Mesendoderm (in vitro differentiated cells): ENCODE data around the gene CCNH.

ENCODE experiments used
- DNase-seq: peaks from one replicate; pipeline ENCODE4 v3.0.0; 2013
- H2AK5ac ChIP-seq: 2 replicates; pipeline ENCODE4 v1.6.1; 2013; ENCODE audit warnings: low read length, inconsistent platforms
- H2BK120ac ChIP-seq: 2 replicates; pipeline ENCODE4 v1.6.1; 2013; ENCODE audit warnings: low read depth, mild to moderate bottlenecking, low read length, moderate library complexity, mixed read lengths
- H2BK15ac ChIP-seq: replicated peaks from 2 replicates; pipeline ENCODE4 v1.6.1; 2013; ENCODE audit warnings: low read depth, mild to moderate bottlenecking, moderate library complexity
- H2BK5ac ChIP-seq: 2 replicates; pipeline ENCODE4 v1.6.1; 2013; ENCODE audit warnings: low read length, inconsistent platforms
- H3K18ac ChIP-seq: 2 replicates; pipeline ENCODE4 v1.6.1; 2013; ENCODE audit warnings: mild to moderate bottlenecking, low read length, mixed read lengths
- H3K23ac ChIP-seq: one replicate; pipeline ENCODE4 v1.6.1; 2013; ENCODE audit warnings: low read length
- H3K27ac ChIP-seq: 2 replicates; pipeline ENCODE4 v1.5.1; 2013; ENCODE audit warnings: low read depth, mild to moderate bottlenecking, inconsistent platforms, low read length, moderate library complexity
- H3K27me3 ChIP-seq: 2 replicates; pipeline ENCODE4 v1.6.1; 2013; ENCODE audit warnings: low read length, control low read depth, mild to moderate bottlenecking, inconsistent platforms; ENCODE audit not compliant: insufficient read depth, poor library complexity
- H3K36me3 ChIP-seq: 2 replicates; pipeline ENCODE4 v1.6.1; 2013; ENCODE audit warnings: low read length, inconsistent platforms; ENCODE audit not compliant: control insufficient read depth, insufficient read depth
- H3K4ac ChIP-seq: one replicate; pipeline ENCODE4 v1.6.1; 2013; ENCODE audit warnings: low read depth, mild to moderate bottlenecking, low read length, moderate library complexity
- H3K4me1 ChIP-seq: 2 replicates; pipeline ENCODE4 v1.6.1; 2013; ENCODE audit warnings: low read depth, low read length, inconsistent platforms; ENCODE audit not compliant: control insufficient read depth
- H3K4me2 ChIP-seq: 2 replicates; pipeline ENCODE4 v1.6.1; 2013; ENCODE audit warnings: low read length
- H3K4me3 ChIP-seq: 2 replicates; pipeline ENCODE4 v1.5.1; 2013; ENCODE audit warnings: mild to moderate bottlenecking, low read length
- H3K56ac ChIP-seq: one replicate; pipeline ENCODE4 v1.6.1; 2013; ENCODE audit warnings: low read length
- H3K79me1 ChIP-seq: 2 replicates; pipeline ENCODE4 v1.6.1; 2013; ENCODE audit warnings: low read length, inconsistent platforms
- H3K79me2 ChIP-seq: 2 replicates; pipeline ENCODE4 v1.6.1; 2013; ENCODE audit warnings: mild to moderate bottlenecking, low read length; ENCODE audit not compliant: control insufficient read depth, insufficient read depth
- H3K9ac ChIP-seq: 2 replicates; pipeline ENCODE4 v1.6.1; 2013; ENCODE audit warnings: low read length, inconsistent platforms
- H4K5ac ChIP-seq: one replicate; pipeline ENCODE4 v1.6.1; 2013; ENCODE audit warnings: low read length
- H4K8ac ChIP-seq: one replicate; pipeline ENCODE4 v1.6.1; 2013; ENCODE audit warnings: low read depth, mild to moderate bottlenecking, control low read depth, low read length, moderate library complexity
- WGBS: extraction: QIAGEN DNeasy Blood & Tissue Kit; methylation state at CpG from one replicate; pipeline ENCODE4 v1.1.7; 2013; ENCODE audit warnings: low lambda C conversion rate, missing lambda C conversion rate; ENCODE audit not compliant: insufficient coverage; ENCODE audit errors: extremely low coverage; 5-methylcytosine and 5-hydroxymethylcytosine counted together

Gene CCNH

GRCh38 chr5:87423755-87424154, 11.0 kb upstream of the CCNH start:
- no peak overlapping the region for H2BK15ac ChIP-seq
- no peak overlapping the region for H2AK5ac ChIP-seq
- H3K36me3 ChIP-seq: no peaks in the 10 kb centered on the region
- H3K79me1 ChIP-seq: no peaks in the 10 kb centered on the region
- H2BK120ac ChIP-seq: no peak overlapping the region
- no peak overlapping the region for H4K5ac ChIP-seq
- no peak overlapping the region for H3K18ac ChIP-seq
- H3K56ac ChIP-seq: no peak overlapping the region
- H3K4me3 ChIP-seq: no peak overlapping the region
- H3K4ac ChIP-seq: no peak overlapping the region
- H3K27ac ChIP-seq: no peak overlapping the region
- no CpG with 5 or more reads among the region's 1 CpG for WGBS
- H3K4me1 ChIP-seq: no peaks in the 10 kb centered on the region
- no peak overlapping the region for H4K8ac ChIP-seq
- H3K4me2 ChIP-seq: no peak overlapping the region
- no peak overlapping the region for H3K9ac ChIP-seq
- no peak for DNase-seq
- H3K23ac ChIP-seq: no peak overlapping the region
- no peaks in the 10 kb centered on the region for H3K79me2 ChIP-seq
- no peaks in the 10 kb centered on the region for H3K27me3 ChIP-seq
- no peak overlapping the region for H2BK5ac ChIP-seq

GRCh38 chr5:87421307-87421706, 8.6 kb upstream of the CCNH start:
- no peak overlapping the region for H3K4me2 ChIP-seq
- H2AK5ac ChIP-seq: no peak overlapping the region

GRCh38 chr5:87418506-87418905, 5.8 kb upstream of the CCNH start:
- H3K4me1 ChIP-seq: no peaks in the 10 kb centered on the region
- no peak overlapping the region for H2AK5ac ChIP-seq
- no peak overlapping the region for H3K4me2 ChIP-seq
- no peak overlapping the region for H2BK15ac ChIP-seq
- H2BK120ac ChIP-seq: no peak overlapping the region
- no peak overlapping the region for H3K9ac ChIP-seq
- H3K56ac ChIP-seq: no peak overlapping the region
- no peaks in the 10 kb centered on the region for H3K79me1 ChIP-seq
- H3K27ac ChIP-seq: no peak overlapping the region
- H4K5ac ChIP-seq: no peak overlapping the region
- H3K18ac ChIP-seq: no peak overlapping the region
- no peaks in the 10 kb centered on the region for H3K36me3 ChIP-seq
- H3K23ac ChIP-seq: no peak overlapping the region
- H3K27me3 ChIP-seq: no peaks in the 10 kb centered on the region
- H3K4ac ChIP-seq: no peak overlapping the region
- DNase-seq: no peak
- no peak overlapping the region for H3K4me3 ChIP-seq
- H4K8ac ChIP-seq: no peak overlapping the region
- no peak overlapping the region for H2BK5ac ChIP-seq
- no peaks in the 10 kb centered on the region for H3K79me2 ChIP-seq

More at GRCh38 chr5:87421307-87421706, 8.6 kb upstream of the CCNH start:
- Histone ChIP-seq H2BK120ac (no peak overlapping the region), H4K8ac (no peak overlapping the region), H3K4me3 (no peak overlapping the region), H3K23ac (no peak overlapping the region), H3K4ac (no peak overlapping the region), H2BK15ac (no peak overlapping the region), H3K18ac (no peak overlapping the region), H3K27ac (no peak overlapping the region), H3K9ac (no peak overlapping the region), H3K36me3 (no peaks in the 10 kb centered on the region), H3K56ac (no peak overlapping the region), H4K5ac (no peak overlapping the region), H3K27me3 (no peaks in the 10 kb centered on the region), H3K79me1 (no peaks in the 10 kb centered on the region), H3K79me2 (no peaks in the 10 kb centered on the region), H3K4me1 (no peaks in the 10 kb centered on the region), H2BK5ac (no peak overlapping the region)
- DNase-seq: peak; percentile 14

GRCh38 chr5:87413343-87413645, 564 bp upstream of the CCNH start:
- H3K79me2 ChIP-seq: peaks cover 16% of the 10 kb centered on the region
- no CpG with 5 or more reads among the region's 3 CpGs for WGBS
- no peaks in the 10 kb centered on the region for H3K4me1 ChIP-seq
- no peaks in the 10 kb centered on the region for H3K27me3 ChIP-seq
- no peak overlapping the region for H3K18ac ChIP-seq
- H3K4me2 ChIP-seq: peak overlapping the region; percentile 14
- H3K56ac ChIP-seq: peak overlapping the region; percentile 42
- no peak overlapping the region for H4K8ac ChIP-seq
- no peak for DNase-seq
- no peak overlapping the region for H3K4me3 ChIP-seq
- no peak overlapping the region for H3K27ac ChIP-seq
- H3K23ac ChIP-seq: no peak overlapping the region
- H2BK5ac ChIP-seq: no peak overlapping the region
- no peaks in the 10 kb centered on the region for H3K36me3 ChIP-seq
- H3K9ac ChIP-seq: peak overlapping the region; percentile 36
- no peak overlapping the region for H2BK15ac ChIP-seq
- no peak overlapping the region for H2BK120ac ChIP-seq
- H3K79me1 ChIP-seq: peaks cover 7% of the 10 kb centered on the region
- H4K5ac ChIP-seq: no peak overlapping the region
- no peak overlapping the region for H2AK5ac ChIP-seq
- no peak overlapping the region for H3K4ac ChIP-seq

- Histone ChIP-seq H3K27me3 (no peaks in the 10 kb centered on the region), H2BK120ac (no peak overlapping the region), H3K4me3 (peak overlapping the region; percentile 98), H3K4me1 (no peaks in the 10 kb centered on the region), H2BK5ac (no peak overlapping the region), H3K27ac (peak overlapping the region; percentile 10), H3K56ac (peak overlapping the region; percentile 96), H3K4ac (peak overlapping the region; percentile 42), H3K18ac (peak overlapping the region; percentile 21), H3K36me3 (no peaks in the 10 kb centered on the region), H4K5ac (no peak overlapping the region), H3K79me1 (peaks cover 7% of the 10 kb centered on the region), H3K23ac (peak overlapping the region; percentile 48), H4K8ac (no peak overlapping the region), H2BK15ac (no peak overlapping the region), H2AK5ac (no peak overlapping the region), H3K4me2 (peak overlapping the region; percentile 64), H3K9ac (peak overlapping the region; percentile 96), H3K79me2 (peaks cover 16% of the 10 kb centered on the region)
- no CpG with 5 or more reads among the region's 29 CpGs for WGBS
- peak; percentile 55 for DNase-seq
Observed at GRCh38 chr5:87411973-87412629, 629 bp downstream of the CCNH start.

- Histone ChIP-seq H3K23ac (no peak overlapping the region), H3K18ac (no peak overlapping the region), H3K36me3 (no peaks in the 10 kb centered on the region), H3K4me3 (peak overlapping the region; percentile 98), H3K9ac (peak overlapping the region; percentile 96), H4K5ac (no peak overlapping the region), H3K79me2 (peaks cover 16% of the 10 kb centered on the region), H3K79me1 (peaks cover 7% of the 10 kb centered on the region), H3K4me2 (peak overlapping the region; percentile 64), H3K4me1 (no peaks in the 10 kb centered on the region), H3K27me3 (no peaks in the 10 kb centered on the region), H3K27ac (no peak overlapping the region), H3K4ac (no peak overlapping the region), H3K56ac (peak overlapping the region; percentile 96), H2BK120ac (no peak overlapping the region), H4K8ac (no peak overlapping the region), H2BK15ac (no peak overlapping the region), H2AK5ac (no peak overlapping the region), H2BK5ac (no peak overlapping the region)
- DNase-seq: no peak
- no CpG with 5 or more reads among the region's 5 CpGs for WGBS
Observed at GRCh38 chr5:87411586-87411972, 1.2 kb downstream of the CCNH start.
